Stimulated activated CD4-positive, alpha-beta T cell treated with anti-CD3 and anti-CD28 coated beads, Interleukin-2, amount 100 ng/mL, for 48 hours (primary cell): ENCODE measurements around the gene GATB.

Experiments used
- DNase-seq, 2 donors: peaks; one replicate each; pipeline ENCODE4 v3.0.0-alpha.2; 2020

The GATB gene

DNA sequence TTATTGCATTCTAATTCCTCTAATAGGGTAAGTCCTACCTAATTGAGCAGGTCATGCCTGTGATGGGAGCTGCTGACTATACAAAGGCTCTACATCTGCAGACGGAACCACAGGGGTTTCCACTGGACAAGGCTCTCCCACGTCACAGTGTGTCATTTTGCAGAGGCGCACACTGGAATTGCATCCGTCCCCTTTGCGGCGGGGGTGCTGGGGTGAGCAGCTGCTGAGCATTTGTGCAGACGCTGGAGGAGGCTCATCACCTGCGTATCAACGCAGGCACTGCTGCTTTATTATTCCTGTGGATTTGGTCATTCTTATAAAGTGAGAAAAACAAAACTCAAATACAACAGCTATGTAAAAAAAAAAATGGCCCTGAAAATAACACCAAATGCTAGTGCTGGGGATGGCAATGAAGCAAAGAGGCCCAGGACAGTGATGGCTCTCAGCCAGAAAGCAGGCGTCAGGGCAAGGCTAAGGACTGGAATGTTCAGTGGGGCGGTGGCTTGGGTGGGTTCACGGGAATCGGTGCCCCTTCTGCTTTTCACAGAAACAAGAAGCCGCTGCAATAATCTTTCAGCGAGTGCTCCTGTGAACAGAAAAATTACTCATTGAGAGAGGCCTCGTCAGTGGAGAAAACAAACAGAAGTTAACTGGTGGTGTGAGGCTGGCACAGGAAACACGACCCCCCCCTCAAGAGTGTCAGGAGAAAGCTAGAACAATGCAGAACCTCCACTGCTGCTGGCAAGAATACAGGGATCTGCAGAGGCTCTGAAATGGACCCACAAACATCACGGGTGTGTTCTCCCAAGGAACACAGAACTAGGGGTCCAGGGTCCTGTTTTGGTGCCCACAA is 67.8 kb downstream of the GATB start:
- no peak for DNase-seq

DNA sequence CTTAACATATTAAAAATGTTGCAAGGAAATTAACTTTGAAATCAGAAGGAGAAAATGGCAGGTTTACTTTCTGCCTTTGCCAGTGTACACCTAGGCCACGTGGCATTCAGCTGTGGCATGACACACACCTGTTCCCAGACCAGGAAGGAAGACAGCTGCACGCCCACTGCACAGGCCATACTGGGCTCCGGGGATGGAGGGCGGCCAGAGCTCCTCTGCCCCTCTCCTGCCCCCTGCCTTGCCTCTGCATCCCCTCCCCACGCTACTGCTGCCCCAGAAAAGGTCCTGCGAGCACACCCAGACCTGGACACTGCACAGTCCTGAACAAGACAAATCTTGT is 68.4 kb downstream of the GATB start:
- DNase-seq: no peak

DNA sequence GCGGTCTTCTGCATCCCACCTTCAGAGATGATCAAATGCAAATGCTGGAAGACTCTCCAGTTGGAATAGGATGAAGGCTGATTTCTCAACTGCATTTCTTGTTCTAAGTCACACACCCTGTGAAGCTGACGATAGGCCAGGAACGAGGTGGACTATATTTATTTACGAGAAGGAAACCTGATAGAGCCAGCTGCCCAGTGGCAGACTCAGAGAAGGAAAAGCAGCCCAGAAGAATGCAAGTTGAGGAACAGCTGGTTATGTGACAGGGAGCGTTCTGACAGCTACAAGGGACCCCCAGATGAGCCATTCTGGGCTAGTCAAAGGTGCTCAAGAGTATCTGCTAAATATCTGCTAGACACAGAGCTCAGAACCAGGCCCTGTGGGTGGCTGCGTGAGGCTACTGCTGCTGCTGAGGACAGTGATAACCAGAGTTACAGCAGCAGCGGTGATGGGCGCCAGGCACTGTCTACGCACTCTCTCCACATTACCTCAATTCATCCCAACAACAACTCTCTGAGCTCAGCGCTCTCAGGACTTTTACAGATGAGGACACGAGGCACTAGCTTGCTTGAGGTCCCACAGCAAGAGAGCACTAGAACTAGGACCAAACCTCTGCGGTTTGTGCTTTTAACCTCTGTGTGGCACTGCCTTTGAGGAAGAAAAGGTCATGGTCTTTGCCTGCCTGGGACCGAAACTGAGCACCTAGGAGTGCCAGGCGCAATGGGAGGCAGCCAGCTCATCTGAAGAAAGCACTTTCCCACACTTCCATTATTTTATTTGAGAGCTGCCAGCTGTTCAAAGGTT is 69.0 kb downstream of the GATB start:
- no peak for DNase-seq

DNA sequence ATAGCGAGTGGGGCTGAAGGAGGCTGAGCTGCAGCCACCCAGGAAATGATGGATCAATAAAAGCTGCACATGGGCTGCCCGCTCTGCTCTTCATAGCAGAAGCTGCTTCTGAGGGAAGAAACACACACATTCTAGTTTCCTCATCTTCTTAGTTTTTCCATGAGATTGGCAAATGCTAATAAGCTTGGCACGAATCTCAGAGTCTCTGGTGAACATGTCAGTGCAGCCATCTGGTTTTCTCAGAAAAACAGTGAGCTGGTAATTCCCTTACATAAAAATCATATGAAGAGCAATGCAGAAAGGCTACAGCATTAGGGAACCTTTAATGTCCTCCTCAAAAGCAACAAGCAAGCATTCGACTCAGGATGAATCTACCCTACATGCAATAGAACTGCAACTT is 69.9 kb downstream of the GATB start:
- DNase-seq: no peak

DNA sequence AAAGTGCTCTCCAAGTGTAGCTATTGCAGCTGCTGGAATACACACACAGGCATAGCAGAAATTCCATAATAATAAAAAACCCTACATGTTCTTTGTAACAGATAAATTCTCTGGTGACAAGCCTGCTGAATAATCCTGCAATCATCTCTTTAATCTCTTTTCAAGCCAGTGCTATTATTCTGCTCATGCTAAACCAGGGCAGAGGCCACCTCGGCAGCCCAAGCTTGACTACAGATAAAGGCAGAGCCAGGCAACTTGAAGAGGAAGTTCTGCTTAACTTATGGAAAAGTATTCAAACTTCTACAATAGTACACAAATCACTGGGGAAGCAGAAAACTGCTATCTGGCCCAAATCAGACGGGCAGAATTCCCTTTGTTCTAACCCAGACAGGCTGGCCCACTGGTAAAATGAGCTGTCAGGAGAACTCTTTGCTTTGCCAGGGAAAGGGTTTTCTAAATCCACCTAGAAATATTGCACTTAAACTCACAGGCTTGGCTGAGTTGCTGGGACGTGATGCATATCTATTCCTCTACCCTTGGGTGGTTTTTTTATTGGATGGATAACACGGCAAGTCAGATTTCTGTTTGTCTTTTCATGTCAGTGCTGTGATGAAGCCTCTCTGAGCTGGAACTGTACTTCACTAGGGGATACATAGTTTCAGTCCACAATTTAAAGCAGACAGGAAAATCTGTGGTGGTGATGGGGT is 70.5 kb downstream of the GATB start:
- no peak for DNase-seq

DNA sequence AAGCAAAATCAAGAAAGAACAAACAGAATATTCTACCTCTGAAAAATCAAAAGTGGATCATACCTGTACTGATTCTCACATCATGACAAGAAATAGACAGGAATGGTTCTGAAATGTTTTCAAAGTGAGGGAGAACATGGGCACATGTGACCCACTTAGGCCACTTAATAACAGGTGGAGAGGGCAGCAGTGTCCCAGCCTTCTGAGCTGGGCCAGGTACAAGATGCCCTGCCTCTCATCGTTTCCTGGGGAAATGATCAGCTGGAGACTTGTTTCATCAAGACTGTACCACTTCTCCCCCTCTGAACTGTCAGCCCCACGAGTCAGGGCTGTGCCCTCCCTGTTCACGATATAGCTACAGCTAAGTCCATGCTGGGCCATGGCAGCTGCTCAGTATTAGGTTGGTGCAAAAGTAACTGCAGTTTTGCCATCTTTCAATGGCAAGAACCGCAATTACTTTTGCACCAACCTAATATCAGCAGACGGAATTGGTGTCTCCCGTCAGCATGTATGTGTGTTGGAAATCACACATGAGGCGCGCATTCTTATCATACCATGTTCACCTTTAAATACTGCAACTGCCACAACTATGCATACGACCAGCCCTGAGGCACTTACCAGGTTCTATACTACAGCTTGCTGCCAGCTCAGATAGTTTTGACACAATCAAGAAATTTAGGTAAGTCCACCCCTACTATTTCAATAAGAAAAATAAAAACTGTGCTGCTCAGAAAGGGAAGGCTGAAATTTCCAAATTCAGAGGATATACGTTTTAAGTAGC is 71.4 kb downstream of the GATB start:
- DNase-seq: no peak

DNA sequence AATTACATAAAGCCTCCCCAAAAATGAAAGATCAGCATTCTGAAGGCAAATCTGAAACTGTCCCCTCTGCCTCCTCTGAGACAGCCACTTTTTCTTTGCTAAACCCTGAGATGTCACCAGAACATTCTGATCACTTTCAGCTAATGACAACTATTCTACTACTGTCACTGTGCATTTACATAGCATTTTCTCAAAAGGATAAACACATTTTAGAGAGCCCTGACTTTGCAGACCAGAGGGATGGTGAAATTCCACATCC is 72.1 kb downstream of the GATB start:
- DNase-seq: no peak

DNA sequence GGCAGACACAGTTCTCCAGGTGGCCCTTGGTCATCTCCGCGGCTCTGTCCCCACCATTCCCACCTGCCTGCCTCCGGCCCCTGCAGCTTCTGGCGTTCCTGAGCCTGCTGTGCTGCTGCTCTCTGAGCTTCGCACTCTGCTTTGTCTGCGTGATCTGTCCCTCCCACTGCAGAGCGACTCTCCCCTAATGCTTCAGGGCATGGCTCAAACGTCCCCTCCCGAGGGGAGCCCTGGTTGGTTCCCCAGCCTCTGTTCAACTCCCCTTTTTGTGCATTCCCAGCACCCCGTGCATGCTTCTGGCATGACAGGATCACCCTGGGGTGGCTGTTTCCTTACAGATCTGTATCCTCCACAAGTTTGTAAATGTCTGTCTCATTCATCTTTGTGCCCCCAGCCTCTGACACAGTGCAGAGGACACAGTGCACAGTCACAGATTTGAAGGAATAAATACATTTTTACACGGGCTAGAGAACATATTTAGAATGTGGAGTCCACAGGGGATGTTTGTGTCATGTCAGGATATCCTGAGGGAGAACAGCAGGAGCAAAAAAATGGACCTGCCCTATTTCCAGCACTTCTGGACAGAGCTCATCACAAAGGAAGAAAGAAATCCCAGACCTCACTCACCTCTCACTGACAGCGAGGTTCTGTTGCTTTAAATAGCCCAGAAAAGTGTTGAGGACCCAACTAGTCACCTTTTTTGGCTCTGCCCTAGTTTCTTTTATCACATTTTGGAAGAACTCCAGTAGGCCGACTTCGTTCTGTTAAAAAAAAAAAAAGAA is 72.6 kb downstream of the GATB start:
- no peak for DNase-seq

DNA sequence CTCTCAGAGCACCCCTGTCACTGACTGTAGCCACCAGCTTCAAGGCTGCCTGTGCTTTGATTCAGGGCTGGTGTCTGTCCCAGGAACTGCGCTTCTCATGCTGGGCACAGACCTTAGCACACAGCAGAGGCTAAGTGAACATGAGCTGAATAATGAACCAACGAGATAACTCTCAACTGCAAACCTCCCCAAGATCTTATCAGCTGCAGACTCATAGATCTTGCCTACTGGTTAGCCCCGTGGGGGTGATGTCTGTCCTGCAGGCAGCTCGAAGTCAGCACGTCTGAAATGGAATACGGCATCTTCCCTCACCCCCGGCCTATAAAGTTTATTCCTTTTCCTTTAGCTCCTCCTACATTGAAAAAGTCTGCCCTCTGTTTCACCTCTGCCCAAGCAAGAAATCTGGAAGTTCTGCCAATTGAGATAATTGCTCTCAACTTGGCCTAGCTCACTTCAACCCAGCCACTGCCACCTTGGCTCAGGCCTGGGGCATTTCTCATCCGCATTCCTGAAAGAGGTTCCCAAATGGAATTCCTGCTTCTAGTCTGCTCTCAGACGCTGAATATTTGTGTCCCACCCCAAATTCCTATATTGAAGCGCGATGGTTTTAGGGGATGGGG is 73.7 kb downstream of the GATB start:
- no peak for DNase-seq

DNA sequence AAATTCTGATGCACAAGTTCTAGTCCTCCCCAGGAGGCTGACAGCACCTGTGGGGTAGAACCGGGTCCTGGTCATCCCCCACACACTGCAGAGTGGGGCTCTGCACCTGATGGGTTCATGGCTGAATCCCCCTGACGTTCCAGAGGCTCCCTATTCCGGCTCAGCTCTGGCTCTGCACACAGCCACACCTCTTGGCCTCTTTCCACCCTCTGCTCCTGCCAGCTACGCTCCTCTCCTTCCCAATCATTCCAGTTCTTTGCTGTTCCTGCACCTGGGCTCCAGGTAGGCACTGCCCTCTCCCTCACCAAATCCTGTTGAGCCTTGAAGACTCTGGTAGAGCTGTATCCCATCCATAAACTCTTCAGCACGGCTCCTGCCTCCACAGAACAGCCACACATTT is 75.5 kb downstream of the GATB start:
- DNase-seq: no peak

DNA sequence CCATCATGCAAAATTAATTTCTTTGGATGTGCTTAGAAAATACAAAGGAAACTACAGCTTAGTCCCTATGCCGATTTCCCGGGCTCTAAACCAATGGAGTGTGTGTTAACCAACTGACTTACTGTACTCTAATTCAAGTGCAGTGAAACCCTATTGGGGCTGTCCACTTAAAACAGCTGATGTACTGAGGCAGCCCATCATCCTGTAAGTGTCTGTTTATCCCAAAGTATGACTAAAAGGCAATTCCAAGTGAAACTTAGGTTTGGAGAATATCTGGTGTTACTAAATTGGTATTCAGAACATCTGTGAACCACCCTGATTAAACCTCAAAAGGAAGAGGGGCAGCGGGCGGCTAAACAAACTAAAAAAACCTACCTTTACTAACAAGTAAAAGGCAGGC is 79.7 kb downstream of the GATB start:
- DNase-seq: no peak

DNA sequence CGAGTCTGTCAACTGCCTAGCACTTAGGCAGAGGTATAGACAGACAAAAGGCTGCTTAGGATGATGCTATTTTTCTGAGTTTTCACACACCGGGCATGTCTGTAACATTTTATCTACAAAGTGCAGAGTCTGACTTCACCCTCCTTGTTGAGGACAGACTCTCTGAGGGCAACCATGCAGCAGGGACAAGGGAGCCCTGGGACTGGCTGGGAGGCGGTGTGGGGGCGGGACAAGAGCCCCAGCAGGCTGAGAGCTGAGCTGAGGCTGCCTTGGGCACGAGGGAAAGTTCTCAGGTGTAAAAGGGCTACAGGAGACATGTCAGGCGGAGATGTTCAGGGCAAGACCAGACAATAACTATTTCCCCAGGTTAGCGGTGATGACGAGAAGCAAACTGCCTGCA is 81.6 kb downstream of the GATB start:
- no peak for DNase-seq

DNA sequence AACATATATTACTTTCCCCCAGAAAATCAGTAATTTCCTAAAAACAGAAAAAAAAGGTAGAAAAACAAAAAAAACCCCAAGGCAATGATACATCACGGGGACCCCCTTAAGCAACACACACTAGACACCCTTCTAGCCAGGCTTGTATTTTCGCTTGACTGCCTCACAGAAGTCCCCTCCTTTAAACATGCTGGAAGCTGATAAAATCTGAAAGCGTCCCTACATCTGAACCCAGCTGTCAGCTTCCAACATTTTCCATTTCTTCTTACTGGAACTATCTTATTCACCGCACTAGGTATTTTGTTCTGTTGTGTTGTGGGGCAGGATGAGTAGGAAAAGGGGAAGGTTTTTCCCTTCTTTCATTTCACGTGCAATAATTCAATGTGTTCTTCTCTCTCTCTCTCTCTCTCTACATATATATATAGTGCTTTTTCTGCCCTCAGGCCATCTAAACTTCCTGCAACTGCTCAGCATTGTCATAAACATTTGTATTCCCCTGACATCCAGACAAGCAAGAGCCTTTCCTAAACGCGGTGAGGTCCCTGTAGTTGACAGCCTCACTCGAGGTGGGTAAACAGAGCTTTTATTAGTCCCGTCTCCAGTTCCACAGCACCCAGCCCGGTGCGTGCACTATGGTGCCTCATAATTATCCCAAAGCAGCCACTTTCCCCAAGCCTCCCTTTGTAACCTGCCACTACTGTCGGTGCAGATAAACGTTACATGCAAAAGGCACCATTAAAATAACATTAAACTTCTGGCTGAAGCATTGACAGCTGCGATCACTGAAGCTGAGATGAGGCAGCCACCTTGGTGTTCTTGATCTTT is 82.5 kb downstream of the GATB start:
- no peak for DNase-seq

DNA sequence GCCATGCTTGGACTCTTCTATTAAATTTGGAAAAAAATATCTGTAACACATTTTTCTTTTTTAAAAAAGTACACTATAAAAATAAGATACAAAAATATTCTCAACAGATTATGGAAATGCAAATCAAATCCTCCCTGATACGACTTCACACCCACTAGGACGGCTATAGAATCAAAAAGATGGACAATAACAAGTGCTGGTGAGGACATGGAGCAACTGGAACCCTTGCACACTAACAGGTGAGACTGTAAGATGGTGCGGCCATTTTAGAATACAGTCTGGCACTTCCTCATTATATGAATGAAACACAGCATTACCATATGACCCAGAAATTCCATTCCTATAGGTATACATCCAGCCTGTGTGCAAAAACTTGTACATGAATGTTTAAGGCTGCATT is 83.6 kb downstream of the GATB start:
- DNase-seq: no peak

DNA sequence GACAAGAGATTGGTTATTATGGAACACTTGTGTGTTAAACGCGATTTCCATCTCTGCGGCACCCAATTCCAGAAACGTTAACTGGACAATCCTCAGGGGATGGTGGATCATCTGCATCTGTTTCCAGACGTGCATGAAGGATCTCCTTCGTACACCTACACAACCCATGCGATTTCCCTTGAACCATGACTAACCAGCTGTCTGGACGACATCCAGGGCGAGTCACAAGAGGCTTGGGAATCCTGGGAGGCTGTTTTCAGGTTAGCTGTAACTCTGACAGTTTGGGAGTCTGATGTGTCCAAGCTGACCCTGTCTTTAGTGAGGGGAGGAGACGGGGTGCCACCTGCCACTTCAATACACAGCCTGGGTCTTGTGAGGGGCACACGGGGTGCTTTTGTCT is 84.5 kb downstream of the GATB start:
- DNase-seq: no peak

DNA sequence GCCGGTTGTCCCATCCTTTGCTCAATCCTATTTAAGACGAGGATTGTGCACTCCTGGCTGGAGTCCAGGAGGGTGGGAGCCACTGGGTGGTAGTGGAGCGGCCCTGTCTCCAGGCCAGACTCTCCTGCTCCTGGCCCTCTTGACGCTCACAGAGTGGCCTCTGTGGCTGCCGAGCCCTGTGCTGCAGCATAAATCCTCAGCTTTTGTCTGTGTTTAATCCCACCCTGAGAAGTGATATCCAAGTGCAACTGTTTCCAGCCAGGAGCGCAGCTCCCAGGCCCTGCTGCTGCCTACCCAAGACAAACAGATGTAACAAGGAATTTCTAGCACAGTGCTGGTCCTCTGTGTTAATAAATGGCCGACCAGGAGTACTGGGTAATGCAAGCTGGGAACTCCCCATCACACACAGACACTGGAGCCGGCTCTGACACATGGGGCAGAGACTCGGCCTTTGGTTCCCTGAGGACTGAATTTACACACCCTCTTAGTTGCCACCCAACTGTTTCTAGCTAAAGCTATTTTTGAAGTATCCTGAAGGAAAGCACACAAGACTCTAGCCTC is 85.3 kb downstream of the GATB start:
- DNase-seq: no peak

DNA sequence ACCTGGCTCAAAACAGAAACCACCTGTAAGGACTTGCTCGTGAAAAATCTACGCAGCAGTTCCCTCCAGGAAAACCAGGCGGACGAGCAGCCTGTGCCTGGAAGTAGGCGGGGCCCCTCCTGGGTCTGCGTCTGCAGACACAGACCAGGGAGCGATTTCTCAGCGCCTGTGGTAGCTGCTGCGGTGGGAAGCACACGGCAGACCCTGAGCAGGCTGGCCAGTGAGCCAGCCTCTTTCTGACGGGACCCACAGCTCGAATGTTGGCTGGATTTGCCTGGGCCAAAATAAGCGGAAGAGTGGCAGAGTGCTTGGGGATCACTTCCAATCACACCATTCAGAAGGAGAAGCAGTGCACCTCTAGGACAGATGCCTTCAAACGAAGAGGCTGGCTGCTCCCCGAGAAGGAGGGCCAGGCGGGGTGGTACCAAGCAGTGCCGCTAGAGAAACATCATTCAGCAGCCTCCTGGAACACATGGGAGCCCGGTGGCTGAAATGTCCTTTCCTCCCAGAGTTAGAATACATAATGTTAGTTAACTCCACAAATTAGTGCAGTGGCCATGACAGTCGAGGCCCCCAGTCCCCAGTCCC is 85.9 kb downstream of the GATB start:
- no peak for DNase-seq

DNA sequence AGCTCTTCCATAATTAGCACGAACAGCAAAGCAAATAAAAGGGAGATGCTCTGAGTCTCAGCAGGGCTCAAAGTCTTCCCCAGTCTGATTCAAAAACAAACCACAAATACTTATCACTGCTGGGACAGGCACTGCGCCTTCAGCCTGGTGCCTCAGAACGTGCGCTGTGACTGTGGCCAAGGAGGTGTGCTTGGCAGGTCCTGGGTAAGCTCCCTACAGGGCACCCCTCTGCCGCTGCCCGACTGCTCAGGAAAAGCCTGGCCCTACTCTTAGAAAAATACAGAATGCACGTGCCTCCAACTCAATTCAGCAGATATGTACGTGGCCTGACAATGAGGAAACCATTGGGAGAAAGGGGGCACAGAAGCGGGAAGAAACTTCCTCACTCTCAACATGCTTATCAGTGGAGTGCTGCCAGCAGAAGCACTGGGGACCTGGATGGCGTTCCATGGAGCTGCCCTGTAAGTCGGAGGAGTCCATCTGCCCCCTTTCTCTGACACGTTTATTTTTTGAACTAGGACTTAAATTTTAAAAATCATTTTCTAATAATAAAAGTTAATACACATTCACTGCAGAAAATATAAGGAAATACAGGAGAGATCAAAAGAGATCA is 86.8 kb downstream of the GATB start:
- DNase-seq: no peak

DNA sequence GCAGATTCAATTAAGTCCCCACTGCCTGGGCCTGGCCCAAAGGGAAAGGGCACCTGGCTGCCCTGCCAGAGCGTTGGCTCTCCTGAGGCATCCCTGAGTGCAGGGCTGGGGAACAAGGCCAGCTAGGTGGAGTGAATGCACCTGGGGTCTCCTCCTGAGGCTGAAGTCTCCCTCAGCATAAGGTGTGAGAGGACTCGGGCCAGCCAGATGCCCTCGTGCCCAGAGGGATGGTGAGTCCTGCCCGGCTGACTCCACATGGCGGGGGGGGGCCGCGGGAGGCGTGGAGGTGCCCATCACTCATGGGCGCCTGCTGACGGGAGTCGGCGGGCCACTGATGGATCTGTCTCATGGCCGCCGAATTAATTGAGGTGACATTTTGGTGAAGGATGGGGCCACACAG is 87.8 kb downstream of the GATB start:
- no peak for DNase-seq

DNA sequence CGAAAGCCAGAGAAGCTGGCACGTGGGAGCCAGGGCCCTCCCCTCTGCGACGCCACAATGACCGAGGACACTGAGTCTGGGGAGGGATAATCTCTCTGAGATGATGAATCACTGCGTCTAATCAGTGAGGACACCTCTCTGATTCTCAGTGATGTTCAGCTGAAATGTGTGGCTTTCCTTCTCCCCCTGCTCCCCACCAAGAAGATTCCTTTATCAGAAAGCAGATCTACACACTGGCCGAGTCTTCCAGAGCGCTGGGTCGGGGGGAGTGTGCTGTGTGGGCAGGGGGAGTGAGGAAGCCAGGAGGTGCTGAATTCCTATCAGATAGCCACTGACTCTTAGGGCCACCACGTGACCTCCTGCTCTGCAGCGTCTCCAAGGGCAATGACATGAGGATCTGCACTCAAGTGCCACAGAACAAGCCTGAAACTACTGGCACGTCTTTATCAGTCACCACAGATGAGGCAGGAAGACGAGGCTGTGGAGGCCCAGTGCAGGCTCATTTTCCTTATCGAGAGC is 89.2 kb downstream of the GATB start:
- DNase-seq: no peak
